Mesenchymal stem cell (in vitro differentiated cells and primary cell): ENCODE data around the gene CDCP1.

Source experiments
- DNase-seq: peaks from one replicate; pipeline ENCODE4 v3.0.0-alpha.2; 2013
- H2AFZ ChIP-seq: one replicate; pipeline ENCODE4 v1.6.1; 2013; ENCODE audit warnings: low read depth, mild to moderate bottlenecking, control low read depth, inconsistent platforms, low read length, moderate library complexity
- H2AK5ac ChIP-seq: 2 replicates; pipeline ENCODE4 v1.6.1; 2013; ENCODE audit warnings: low read length, moderate library complexity, mild to moderate bottlenecking, inconsistent platforms; ENCODE audit not compliant: severe bottlenecking
- H2BK120ac ChIP-seq: one replicate; pipeline ENCODE4 v1.6.1; 2013; ENCODE audit warnings: low read depth, mild to moderate bottlenecking, inconsistent platforms, low read length, moderate library complexity
- H2BK12ac ChIP-seq, 2 experiments: one replicate each; pipeline ENCODE4 v1.6.1; 2013; ENCODE audit warnings: inconsistent platforms in 2 of 2, low read length in 2 of 2, mild to moderate bottlenecking in 2 of 2, moderate library complexity in 2 of 2, control low read depth in 1 of 2
- H2BK15ac ChIP-seq: one replicate; pipeline ENCODE4 v1.6.1; 2013; ENCODE audit warnings: mild to moderate bottlenecking, low read depth, inconsistent platforms; ENCODE audit not compliant: poor library complexity, severe bottlenecking
- H2BK5ac ChIP-seq: 2 replicates; pipeline ENCODE4 v1.6.1; 2013; ENCODE audit warnings: low read depth, mild to moderate bottlenecking, low read length, control low read depth, inconsistent platforms; ENCODE audit not compliant: poor library complexity, severe bottlenecking
- H3K14ac ChIP-seq, 2 experiments: one replicate each; pipeline ENCODE4 v1.6.1; 2013; ENCODE audit warnings: inconsistent platforms in 2 of 2, low read length in 2 of 2, control low read depth in 1 of 2, mild to moderate bottlenecking in 1 of 2, moderate library complexity in 1 of 2
- H3K18ac ChIP-seq, 2 experiments: one replicate each; pipeline ENCODE4 v1.6.1; 2013; ENCODE audit warnings: inconsistent platforms in 2 of 2, low read length in 2 of 2, control low read depth in 1 of 2, low read depth in 1 of 2, mild to moderate bottlenecking in 1 of 2
- H3K23ac ChIP-seq, 2 experiments: one replicate each; pipeline ENCODE4 v1.6.1; 2013; ENCODE audit warnings: inconsistent platforms in 2 of 2, low read length in 2 of 2, mild to moderate bottlenecking in 2 of 2, moderate library complexity in 2 of 2, control low read depth in 1 of 2
- H3K27ac ChIP-seq: 2 replicates; pipeline ENCODE4 v1.5.1; 2013; ENCODE audit warnings: mild to moderate bottlenecking, moderate library complexity, low read length, control low read depth, inconsistent platforms; ENCODE audit not compliant: poor library complexity, severe bottlenecking
- H3K27me3 ChIP-seq, 2 experiments: 2 replicates each; pipeline versions ENCODE4 v1.6.1 to v1.7.0; 2013; ENCODE audit warnings: low read length in 2 of 2, mild to moderate bottlenecking in 2 of 2, moderate library complexity in 2 of 2, control low read depth in 1 of 2, inconsistent platforms in 1 of 2; ENCODE audit not compliant: control insufficient read depth in 1 of 2, insufficient read depth in 1 of 2
- H3K36me3 ChIP-seq, 2 experiments: 2 replicates each; pipeline versions ENCODE4 v1.6.1 to v1.7.0; 2013; ENCODE audit warnings: low read length in 2 of 2, control low read depth in 1 of 2, inconsistent platforms in 1 of 2, low read depth in 1 of 2, mild to moderate bottlenecking in 1 of 2; ENCODE audit not compliant: insufficient read depth in 2 of 2, control insufficient read depth in 1 of 2
- H3K4ac ChIP-seq, 2 experiments: one replicate each; pipeline ENCODE4 v1.6.1; 2013; ENCODE audit warnings: inconsistent platforms in 2 of 2, low read length in 2 of 2, mild to moderate bottlenecking in 2 of 2, moderate library complexity in 2 of 2, control low read depth in 1 of 2, low read depth in 1 of 2
- H3K4me1 ChIP-seq: 2 replicates; pipeline ENCODE4 v1.6.1; 2013; ENCODE audit warnings: low read depth, low read length, control low read depth; ENCODE audit not compliant: control insufficient read depth, insufficient read depth
- H3K4me2 ChIP-seq: 2 replicates; pipeline ENCODE4 v1.6.1; 2013; ENCODE audit warnings: low read length, mild to moderate bottlenecking, inconsistent platforms; ENCODE audit not compliant: poor library complexity, severe bottlenecking
- H3K4me3 ChIP-seq, 2 experiments: 2 replicates each; pipeline versions ENCODE4 v1.5.1 to v1.7.0; 2013; ENCODE audit warnings: low read length in 2 of 2, mild to moderate bottlenecking in 2 of 2, control low read depth in 1 of 2, low read depth in 1 of 2; ENCODE audit not compliant: insufficient read depth in 1 of 2
- H3K79me1 ChIP-seq: replicated peaks from 2 replicates; pipeline ENCODE4 v1.6.1; 2013; ENCODE audit warnings: mild to moderate bottlenecking, control low read depth, low read length, inconsistent platforms; ENCODE audit not compliant: poor library complexity, severe bottlenecking
- H3K9ac ChIP-seq: 2 replicates; pipeline ENCODE4 v1.7.0; 2013; ENCODE audit warnings: mild to moderate bottlenecking, low read length, moderate library complexity
- H3K9me3 ChIP-seq: 2 replicates; pipeline ENCODE4 v1.7.0; 2013; ENCODE audit warnings: mild to moderate bottlenecking, low read length; ENCODE audit not compliant: control insufficient read depth
- H4K8ac ChIP-seq: one replicate; pipeline ENCODE4 v1.6.1; 2013; ENCODE audit warnings: inconsistent platforms, mild to moderate bottlenecking, low read length, moderate library complexity
- H4K91ac ChIP-seq: one replicate; pipeline ENCODE4 v1.6.1; 2013; ENCODE audit warnings: mild to moderate bottlenecking, low read length, inconsistent platforms
- WGBS: methylation state at CpG from one replicate; pipeline ENCODE4 v1.1.7; 2013; ENCODE audit warnings: mixed read lengths; 5-methylcytosine and 5-hydroxymethylcytosine counted together

CDCP1 gene

GRCh38 chr3:45066109-45066801 lies 79.9 kb downstream of the CDCP1 start:
- Histone ChIP-seq H3K23ac (no peak overlapping the region), H3K36me3 (no peaks in the 10 kb centered on the region), H3K4ac (peak overlapping the region in 1 of 2 experiments; percentile 97), H4K91ac (no peak overlapping the region), H3K9me3 (no peaks in the 10 kb centered on the region), H2BK120ac (peak overlapping the region; percentile 78), H3K14ac (no peak overlapping the region), H3K27me3 (no peaks in the 10 kb centered on the region), H2BK5ac (no peak overlapping the region), H2BK15ac (no peak overlapping the region), H3K27ac (no peak overlapping the region), H3K4me2 (no peak overlapping the region), H2BK12ac (peak overlapping the region; percentile 83 to 92), H3K79me1 (no peaks in the 10 kb centered on the region), H3K18ac (peak overlapping the region; percentile 2 to 80), H3K9ac (no peak overlapping the region), H3K4me1 (peaks cover 4% of the 10 kb centered on the region), H3K4me3 (no peak overlapping the region), H4K8ac (no peak overlapping the region), H2AFZ (no peak overlapping the region), H2AK5ac (no peak overlapping the region)
- DNase-seq, result peak; percentile 32
- 84% methylated on average over 3 of the region's 3 CpGs for WGBS

- 100% methylated on average over 1 of the region's 1 CpG for WGBS
- Histone ChIP-seq H3K14ac (peak overlapping the region in 1 of 2 experiments; percentile 98), H3K4me1 (peaks cover 7% of the 10 kb centered on the region), H4K8ac (peak overlapping the region; percentile 5), H3K27ac (no peak overlapping the region), H4K91ac (peak overlapping the region; percentile 20), H3K9ac (peak overlapping the region; percentile 5), H3K36me3 (no peaks in the 10 kb centered on the region), H3K4me3 (no peak overlapping the region), H3K4me2 (no peak overlapping the region), H2AFZ (no peak overlapping the region), H3K79me1 (no peaks in the 10 kb centered on the region), H3K4ac (peak overlapping the region; percentile 9 to 97), H2AK5ac (peak overlapping the region; percentile 1), H3K9me3 (no peaks in the 10 kb centered on the region), H3K27me3 (no peaks in the 10 kb centered on the region), H2BK15ac (no peak overlapping the region), H3K18ac (peak overlapping the region; percentile 73 to 100), H2BK120ac (peak overlapping the region; percentile 1), H2BK12ac (peak overlapping the region; percentile 6 to 99), H3K23ac (peak overlapping the region in 1 of 2 experiments; percentile 97), H2BK5ac (no peak overlapping the region)
- DNase-seq, result no peak
These were observed 80.8 kb downstream of the CDCP1 start for GRCh38 chr3:45065373-45065720.

- Histone ChIP-seq H3K18ac (peak overlapping the region; percentile 82 to 100), H3K36me3 (no peaks in the 10 kb centered on the region), H3K4me1 (peaks cover 7% of the 10 kb centered on the region), H4K91ac (peak overlapping the region; percentile 95), H3K4me3 (no peak overlapping the region), H3K4me2 (no peak overlapping the region), H2BK120ac (peak overlapping the region; percentile 81), H3K9me3 (no peaks in the 10 kb centered on the region), H2BK12ac (peak overlapping the region; percentile 84 to 99), H2AK5ac (no peak overlapping the region), H3K79me1 (no peaks in the 10 kb centered on the region), H3K4ac (peak overlapping the region; percentile 9 to 97), H3K14ac (peak overlapping the region in 1 of 2 experiments; percentile 98), H2AFZ (no peak overlapping the region), H2BK15ac (no peak overlapping the region), H3K23ac (peak overlapping the region in 1 of 2 experiments; percentile 97), H3K27me3 (no peaks in the 10 kb centered on the region), H4K8ac (peak overlapping the region; percentile 90), H3K9ac (peak overlapping the region; percentile 78), H2BK5ac (no peak overlapping the region), H3K27ac (no peak overlapping the region)
- 38% methylated on average over 7 of the region's 12 CpGs for WGBS
- peak; percentile 97 for DNase-seq
These were observed 81.4 kb downstream of the CDCP1 start for GRCh38 chr3:45064512-45065372.

GRCh38 chr3:45062697-45063070 lies 83.5 kb downstream of the CDCP1 start:
- DNase-seq, result no peak
- Histone ChIP-seq H3K36me3 (no peaks in the 10 kb centered on the region), H3K9ac (peak overlapping the region; percentile 22), H3K4me2 (no peak overlapping the region), H2AFZ (no peak overlapping the region), H3K23ac (no peak overlapping the region), H3K4me3 (no peak overlapping the region), H4K8ac (no peak overlapping the region), H3K4ac (peak overlapping the region in 1 of 2 experiments; percentile 79), H4K91ac (no peak overlapping the region), H2BK12ac (no peak overlapping the region), H3K27me3 (no peaks in the 10 kb centered on the region), H2BK5ac (no peak overlapping the region), H3K27ac (no peak overlapping the region), H3K9me3 (no peaks in the 10 kb centered on the region), H2AK5ac (no peak overlapping the region), H3K4me1 (peaks cover 7% of the 10 kb centered on the region), H3K14ac (no peak overlapping the region), H2BK120ac (no peak overlapping the region), H3K18ac (no peak overlapping the region), H2BK15ac (no peak overlapping the region), H3K79me1 (no peaks in the 10 kb centered on the region)
- 90% methylated on average over 1 of the region's 1 CpG for WGBS
